Activated CD8-positive, alpha-beta memory T cell treated with anti-CD3 and anti-CD28 coated beads, Interleukin-2, amount 50 U/mL, for 4 hours (primary cell): ENCODE results near the gene VIT.

ENCODE experiments used
- DNase-seq: peaks from one replicate; pipeline ENCODE4 v3.0.0-alpha.2; 2020

The VIT gene

DNA sequence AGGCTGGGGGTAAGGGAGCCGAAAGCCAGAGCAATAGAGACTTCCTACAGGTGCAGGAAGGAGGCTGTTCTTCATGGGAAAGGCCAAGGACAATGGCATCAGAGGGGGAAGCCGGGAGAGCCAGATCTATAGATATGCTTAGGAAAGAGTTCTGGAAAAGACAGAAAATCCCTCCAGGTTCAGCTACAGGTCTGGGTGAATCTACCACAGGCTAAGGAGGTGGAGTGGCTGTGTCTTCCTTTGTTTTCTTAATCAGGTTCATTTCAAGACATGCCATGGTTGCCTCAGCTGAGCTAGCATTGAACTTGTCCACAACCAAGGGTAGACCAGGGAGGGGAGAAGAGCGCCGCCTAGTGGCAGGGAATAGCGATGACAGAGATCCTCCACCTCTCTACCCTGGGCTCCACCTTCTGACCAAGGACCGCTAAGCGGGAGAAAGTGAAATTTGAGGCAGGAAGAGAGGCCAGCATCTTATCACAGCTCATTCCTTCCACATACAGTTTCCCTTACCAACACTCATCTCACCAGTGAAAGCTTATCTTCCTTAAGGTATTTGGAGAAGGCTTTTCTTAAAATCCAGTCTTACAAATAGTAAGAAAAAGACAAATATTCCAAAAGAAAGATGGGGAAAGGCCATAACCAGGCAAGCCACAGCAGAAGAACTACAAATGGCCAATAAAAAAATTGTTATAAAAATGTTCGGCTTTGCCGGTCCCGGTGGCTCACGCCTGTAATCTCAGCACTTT, 74.2 kb downstream of the VIT start:
- peak; percentile 22 for DNase-seq

DNA sequence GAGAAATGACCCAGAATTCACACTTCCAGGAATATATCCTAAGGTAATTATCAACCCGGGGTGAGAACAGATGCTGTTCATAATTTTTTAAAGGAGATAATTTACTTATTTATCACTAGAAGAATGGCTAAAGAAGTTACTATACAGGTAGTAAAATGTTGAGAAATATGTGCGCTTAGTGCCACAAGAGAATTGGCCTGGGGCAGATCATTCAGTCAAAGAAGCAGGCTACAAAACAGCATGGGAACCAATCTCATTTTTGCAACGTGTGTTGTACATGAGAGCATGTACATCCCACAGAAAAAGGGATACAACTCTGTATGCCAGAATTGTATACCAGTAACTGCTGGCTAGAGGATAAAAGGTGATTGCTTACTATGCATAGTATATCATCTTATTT, 75.2 kb downstream of the VIT start:
- DNase-seq = no peak

- no peak for DNase-seq
These were observed 77.4 kb downstream of the VIT start for GRCh38 chr2:36773947-36774346.

GRCh38 chr2:36775261-36775660, 78.8 kb downstream of the VIT start:
- no peak for DNase-seq

DNA sequence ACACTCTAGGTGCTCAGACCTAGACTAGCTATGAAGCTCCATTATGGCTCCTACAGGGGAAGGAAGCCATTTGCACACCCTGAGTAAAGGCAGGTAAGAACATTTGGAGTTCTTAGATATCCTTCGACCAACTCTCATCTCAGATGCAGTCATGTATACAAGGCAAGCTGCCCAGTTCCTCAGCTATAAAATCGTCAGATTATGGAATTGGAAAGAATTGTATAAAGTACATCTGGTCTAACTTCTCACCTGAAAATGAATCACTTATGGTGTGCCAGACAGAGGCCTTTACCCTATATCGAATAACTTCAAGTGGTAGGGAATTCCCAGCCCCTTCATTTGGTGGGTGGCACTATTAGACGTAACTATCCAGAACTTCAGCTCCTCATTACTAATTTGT, 79.3 kb downstream of the VIT start:
- DNase-seq = no peak

GRCh38 chr2:36777272-36777671, 80.8 kb downstream of the VIT start:
- DNase-seq = no peak

- DNase-seq = no peak
These were observed 81.3 kb downstream of the VIT start for GRCh38 chr2:36777788-36778187.

DNA sequence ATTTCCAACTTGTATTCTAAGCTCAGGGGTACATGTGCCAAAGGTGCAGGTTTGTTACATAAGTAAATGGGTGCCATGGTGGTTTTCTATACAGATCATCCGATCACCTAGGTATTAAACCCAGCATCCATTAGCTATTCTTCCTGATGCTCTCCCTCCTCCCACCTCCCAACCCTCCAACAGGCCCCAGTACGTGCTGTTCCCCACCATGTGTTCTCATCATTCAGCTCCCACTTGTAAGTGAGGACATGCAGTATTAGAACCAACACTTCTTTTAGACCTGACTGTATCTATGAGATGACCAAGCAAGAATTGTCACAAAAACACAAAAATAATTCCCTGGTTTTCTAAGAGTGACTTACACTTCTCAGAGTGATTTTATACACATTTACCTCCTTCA, 83.0 kb downstream of the VIT start:
- no peak for DNase-seq

DNA sequence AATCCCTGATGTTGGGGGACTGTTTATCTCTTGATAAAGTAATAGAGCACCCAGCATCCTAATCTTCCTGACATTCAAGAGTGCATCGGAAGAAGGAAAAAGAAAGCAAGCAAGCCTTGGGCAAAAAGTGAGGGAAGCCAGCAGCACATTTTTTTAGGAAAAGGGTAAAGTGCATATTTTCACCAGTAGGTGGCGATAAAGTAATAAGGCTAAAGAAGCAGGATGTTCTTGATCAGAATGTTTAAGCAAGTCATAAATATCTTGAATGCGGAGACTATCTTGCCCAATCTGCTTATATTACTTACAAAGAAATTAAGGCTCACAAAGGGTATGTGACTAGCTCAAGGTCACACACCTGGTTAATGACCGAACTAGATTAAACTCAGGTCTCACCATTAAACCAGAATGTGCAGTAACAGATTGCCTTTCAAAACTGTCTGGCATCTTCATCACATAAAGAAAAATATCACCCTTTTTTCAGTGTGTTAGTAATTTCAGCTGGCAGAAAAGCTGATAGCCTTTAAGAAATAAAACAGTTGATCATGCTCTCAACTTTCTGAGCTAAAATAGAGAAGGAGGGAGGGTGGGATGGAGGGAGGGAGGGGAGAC, 83.8 kb downstream of the VIT start:
- DNase-seq = no peak

- no peak for DNase-seq
These were observed 85.6 kb downstream of the VIT start for GRCh38 chr2:36781907-36782720.

- DNase-seq = no peak
These were observed 86.7 kb downstream of the VIT start for GRCh38 chr2:36783246-36783645.

DNA sequence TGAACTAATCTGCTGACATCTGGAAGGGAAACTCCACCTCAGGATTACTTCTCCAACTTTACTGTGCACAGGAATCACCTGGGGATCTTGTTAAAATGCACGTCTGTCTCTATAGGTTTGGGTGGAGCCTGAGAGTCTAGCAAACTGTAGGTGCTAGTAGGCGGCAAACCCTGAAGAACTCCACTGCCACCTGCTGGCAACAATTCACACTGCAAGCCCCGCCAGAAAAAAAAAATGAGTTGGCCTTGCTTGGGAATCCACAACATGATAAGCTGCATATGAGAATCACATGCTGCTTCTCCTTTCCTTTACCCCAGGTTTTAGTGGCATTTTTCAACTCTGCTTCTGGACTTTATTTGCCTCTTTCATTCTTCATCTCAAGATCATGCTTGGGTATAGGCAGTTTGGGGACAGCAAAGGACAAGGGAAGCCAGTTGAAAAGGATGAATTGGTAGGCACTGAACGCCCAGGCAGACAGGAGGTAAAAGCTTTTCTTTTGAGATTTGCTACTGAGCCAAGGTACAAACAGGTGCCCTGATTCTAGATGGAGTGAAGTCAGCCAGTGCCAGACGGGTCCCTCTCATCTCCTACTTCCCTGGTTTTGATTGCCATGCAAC, 88.8 kb downstream of the VIT start:
- peak; percentile 64 for DNase-seq

- no peak for DNase-seq
These were observed 92.8 kb downstream of the VIT start for GRCh38 chr2:36789181-36789804.

GRCh38 chr2:36792951-36793350, 96.4 kb downstream of the VIT start:
- no peak for DNase-seq

GRCh38 chr2:36797324-36798070, 101.0 kb downstream of the VIT start:
- DNase-seq = no peak

DNA sequence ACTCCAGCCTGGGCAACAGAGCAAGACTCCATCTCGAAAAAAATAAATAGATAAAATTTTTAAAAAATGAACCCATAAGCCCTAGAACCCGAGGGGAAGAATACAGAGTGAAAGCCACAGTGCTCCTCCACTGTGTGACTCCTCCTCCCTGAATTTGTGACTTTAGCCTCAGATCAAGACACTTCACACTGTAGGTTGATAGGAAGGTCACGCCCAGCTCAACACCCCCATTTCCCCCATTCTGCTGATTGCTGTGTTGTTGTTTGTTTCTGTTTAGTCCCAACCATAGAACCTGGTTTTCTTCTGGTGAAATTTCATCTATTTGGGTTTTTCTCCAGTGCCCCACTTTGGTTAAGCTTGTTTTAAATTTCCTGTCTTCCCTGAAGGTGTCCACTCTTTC, 102.2 kb downstream of the VIT start:
- no peak for DNase-seq

DNA sequence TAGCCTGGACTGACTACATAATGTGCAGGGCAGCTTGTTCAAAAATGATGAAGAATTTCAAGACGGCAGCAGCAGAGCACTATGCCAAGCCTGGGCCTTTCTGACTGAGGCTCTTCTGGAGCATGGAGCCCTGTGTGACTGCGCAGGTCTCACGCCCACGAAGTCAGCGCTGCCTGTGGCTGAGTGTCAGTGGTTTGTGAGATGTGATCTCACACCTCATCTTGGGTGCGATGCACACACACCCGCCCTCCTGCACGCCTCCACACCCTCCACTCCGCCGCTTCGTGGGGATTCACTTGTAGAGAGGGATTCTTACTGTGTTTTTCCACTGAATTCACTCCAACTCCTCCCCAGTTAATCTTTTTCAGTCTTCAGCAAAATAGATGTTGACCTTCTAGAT, 103.9 kb downstream of the VIT start:
- DNase-seq = peak; percentile 40

DNA sequence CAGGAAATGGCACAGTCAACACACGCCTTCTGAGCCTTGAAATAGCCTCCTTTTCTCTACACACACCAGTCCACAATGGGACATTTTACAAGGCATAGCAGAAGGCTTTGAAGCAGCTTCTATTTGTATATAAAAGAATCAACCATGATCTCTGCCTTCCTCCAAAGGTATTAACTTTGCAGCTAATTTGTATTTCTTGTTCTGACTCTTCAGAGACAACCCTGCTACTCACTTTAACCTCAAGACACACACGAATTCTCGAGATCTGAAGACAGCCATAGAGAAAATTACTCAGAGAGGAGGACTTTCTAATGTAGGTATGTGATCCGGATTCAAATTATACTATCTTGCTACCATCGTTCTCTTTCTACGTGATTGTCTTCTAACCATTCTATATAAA, 104.6 kb downstream of the VIT start:
- no peak for DNase-seq

GRCh38 chr2:36802952-36803351, 106.4 kb downstream of the VIT start:
- DNase-seq = no peak

DNA sequence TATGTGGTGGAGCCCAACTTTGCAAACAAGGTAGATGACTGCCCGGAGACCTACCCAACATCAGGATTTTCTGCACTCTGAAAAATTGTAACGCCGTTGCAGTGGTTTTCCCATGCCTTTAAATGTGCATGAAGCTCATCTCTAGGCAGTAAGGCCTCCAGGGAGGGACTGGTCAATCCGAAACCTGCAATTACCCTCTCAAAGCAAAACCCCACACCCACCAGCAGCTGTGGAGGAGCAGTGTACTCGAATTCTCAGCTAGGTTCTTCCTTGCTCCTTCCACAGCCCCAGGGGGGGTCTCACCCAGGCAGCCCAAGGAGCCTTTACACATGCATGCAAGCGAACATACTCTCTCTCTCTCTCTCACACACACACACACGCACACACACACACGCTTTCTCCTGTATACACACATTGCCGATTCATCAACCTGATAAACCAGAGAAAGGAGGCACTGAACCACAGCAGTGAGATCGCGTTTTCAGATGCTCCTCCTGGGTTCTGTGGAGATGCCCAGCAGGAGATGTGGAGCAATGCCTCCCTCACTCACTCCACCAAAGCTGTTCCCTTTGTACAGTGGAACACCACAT, 109.2 kb downstream of the VIT start:
- DNase-seq = no peak

- DNase-seq = no peak
These were observed 110.8 kb downstream of the VIT start for GRCh38 chr2:36807223-36807886.
